Neural cell (in vitro differentiated cells): Measurements from ENCODE around the gene CMTM6.

ENCODE experiments used
- EP300 ChIP-seq: fragments of 450-650 bp; conservative IDR thresholded peaks from 2 replicates; pipeline ENCODE4 v1.6.1; 2014; ENCODE audit warnings: antibody characterized with exemption, mild to moderate bottlenecking, moderate library complexity; ENCODE audit not compliant: poor library complexity, severe bottlenecking
- EZH2 ChIP-seq: fragments of 200-600, 300-800 bp; shearing (Covaris generic), sonication (generic); IDR thresholded peaks from 2 replicates; pipeline ENCODE4 v1.6.1; 2014; ENCODE audit warnings: antibody characterized with exemption, low read length, borderline replicate concordance, mild to moderate bottlenecking; ENCODE audit not compliant: insufficient read depth, poor library complexity, severe bottlenecking
- MXI1 ChIP-seq: fragments of 450-650 bp; conservative IDR thresholded peaks from 2 replicates; pipeline ENCODE4 v1.6.1; 2014; ENCODE audit warnings: antibody characterized with exemption, mild to moderate bottlenecking; ENCODE audit not compliant: poor library complexity, severe bottlenecking
- POLR2AphosphoS5 ChIP-seq: IDR thresholded peaks from 2 replicates; pipeline ENCODE4 v1.6.1; 2012
- RAD21 ChIP-seq: fragments of 450-650 bp; conservative IDR thresholded peaks from 2 replicates; pipeline ENCODE4 v1.6.1; 2014; ENCODE audit warnings: antibody characterized with exemption, mild to moderate bottlenecking, moderate library complexity
- TAF1 ChIP-seq: IDR thresholded peaks from 2 replicates; pipeline ENCODE4 v1.6.1; 2012; ENCODE audit warnings: low read depth
- TF ChIP-seq, protein P1 (sequence below): fragments of 450-650 bp; IDR thresholded peaks from 2 replicates; pipeline ENCODE4 v1.5.1; 2014; ENCODE audit warnings: antibody characterized with exemption, mild to moderate bottlenecking, moderate library complexity; ENCODE audit not compliant: poor library complexity, severe bottlenecking
- TF ChIP-seq, protein P2 (sequence below): IDR thresholded peaks from 2 replicates; pipeline ENCODE4 v1.6.1; 2012; ENCODE audit warnings: borderline replicate concordance

DNA sequence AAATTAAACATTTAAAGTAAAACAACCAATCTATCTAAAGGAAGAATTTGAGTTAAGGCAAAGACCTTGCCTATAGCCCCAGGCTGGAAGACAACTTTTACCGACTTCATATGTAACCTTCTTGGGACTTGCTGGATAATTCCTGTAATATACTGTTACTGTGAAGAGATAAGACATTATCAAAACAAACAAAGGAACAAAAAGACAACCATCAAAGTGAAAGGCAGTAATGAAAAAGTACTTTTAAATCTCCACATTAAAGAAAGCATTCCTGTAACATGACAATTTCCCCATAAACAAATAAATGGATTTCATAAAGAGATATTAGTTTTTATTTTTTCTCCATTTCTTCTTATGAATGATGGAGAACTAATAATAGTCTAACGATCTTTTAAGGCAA lies 2.4 kb downstream of the CMTM6 start:
- TF ChIP-seq POLR2AphosphoS5 (no peak), EZH2 (no peak), TAF1 (no peak), RAD21 (no peak), EP300 (no peak), MXI1 (no peak)
- TF ChIP-seq, protein P1, sequence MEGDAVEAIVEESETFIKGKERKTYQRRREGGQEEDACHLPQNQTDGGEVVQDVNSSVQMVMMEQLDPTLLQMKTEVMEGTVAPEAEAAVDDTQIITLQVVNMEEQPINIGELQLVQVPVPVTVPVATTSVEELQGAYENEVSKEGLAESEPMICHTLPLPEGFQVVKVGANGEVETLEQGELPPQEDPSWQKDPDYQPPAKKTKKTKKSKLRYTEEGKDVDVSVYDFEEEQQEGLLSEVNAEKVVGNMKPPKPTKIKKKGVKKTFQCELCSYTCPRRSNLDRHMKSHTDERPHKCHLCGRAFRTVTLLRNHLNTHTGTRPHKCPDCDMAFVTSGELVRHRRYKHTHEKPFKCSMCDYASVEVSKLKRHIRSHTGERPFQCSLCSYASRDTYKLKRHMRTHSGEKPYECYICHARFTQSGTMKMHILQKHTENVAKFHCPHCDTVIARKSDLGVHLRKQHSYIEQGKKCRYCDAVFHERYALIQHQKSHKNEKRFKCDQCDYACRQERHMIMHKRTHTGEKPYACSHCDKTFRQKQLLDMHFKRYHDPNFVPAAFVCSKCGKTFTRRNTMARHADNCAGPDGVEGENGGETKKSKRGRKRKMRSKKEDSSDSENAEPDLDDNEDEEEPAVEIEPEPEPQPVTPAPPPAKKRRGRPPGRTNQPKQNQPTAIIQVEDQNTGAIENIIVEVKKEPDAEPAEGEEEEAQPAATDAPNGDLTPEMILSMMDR, result no peak
- TF ChIP-seq, protein P2, sequence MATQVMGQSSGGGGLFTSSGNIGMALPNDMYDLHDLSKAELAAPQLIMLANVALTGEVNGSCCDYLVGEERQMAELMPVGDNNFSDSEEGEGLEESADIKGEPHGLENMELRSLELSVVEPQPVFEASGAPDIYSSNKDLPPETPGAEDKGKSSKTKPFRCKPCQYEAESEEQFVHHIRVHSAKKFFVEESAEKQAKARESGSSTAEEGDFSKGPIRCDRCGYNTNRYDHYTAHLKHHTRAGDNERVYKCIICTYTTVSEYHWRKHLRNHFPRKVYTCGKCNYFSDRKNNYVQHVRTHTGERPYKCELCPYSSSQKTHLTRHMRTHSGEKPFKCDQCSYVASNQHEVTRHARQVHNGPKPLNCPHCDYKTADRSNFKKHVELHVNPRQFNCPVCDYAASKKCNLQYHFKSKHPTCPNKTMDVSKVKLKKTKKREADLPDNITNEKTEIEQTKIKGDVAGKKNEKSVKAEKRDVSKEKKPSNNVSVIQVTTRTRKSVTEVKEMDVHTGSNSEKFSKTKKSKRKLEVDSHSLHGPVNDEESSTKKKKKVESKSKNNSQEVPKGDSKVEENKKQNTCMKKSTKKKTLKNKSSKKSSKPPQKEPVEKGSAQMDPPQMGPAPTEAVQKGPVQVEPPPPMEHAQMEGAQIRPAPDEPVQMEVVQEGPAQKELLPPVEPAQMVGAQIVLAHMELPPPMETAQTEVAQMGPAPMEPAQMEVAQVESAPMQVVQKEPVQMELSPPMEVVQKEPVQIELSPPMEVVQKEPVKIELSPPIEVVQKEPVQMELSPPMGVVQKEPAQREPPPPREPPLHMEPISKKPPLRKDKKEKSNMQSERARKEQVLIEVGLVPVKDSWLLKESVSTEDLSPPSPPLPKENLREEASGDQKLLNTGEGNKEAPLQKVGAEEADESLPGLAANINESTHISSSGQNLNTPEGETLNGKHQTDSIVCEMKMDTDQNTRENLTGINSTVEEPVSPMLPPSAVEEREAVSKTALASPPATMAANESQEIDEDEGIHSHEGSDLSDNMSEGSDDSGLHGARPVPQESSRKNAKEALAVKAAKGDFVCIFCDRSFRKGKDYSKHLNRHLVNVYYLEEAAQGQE, result no peak
